ENCODE results near the gene TBC1D5. TPM values are rescaled to one million over a fixed set of nuclear protein-coding genes. Genes with fewer than 3 reads are reported as not detected.

Gene TBC1D5
- total RNA-seq, 3 donors from 2014 or later (not counting 1 experiment from before 2014, with no cell fraction given): 63.8 to 81.9 (median 74.9) TPM

DNA sequence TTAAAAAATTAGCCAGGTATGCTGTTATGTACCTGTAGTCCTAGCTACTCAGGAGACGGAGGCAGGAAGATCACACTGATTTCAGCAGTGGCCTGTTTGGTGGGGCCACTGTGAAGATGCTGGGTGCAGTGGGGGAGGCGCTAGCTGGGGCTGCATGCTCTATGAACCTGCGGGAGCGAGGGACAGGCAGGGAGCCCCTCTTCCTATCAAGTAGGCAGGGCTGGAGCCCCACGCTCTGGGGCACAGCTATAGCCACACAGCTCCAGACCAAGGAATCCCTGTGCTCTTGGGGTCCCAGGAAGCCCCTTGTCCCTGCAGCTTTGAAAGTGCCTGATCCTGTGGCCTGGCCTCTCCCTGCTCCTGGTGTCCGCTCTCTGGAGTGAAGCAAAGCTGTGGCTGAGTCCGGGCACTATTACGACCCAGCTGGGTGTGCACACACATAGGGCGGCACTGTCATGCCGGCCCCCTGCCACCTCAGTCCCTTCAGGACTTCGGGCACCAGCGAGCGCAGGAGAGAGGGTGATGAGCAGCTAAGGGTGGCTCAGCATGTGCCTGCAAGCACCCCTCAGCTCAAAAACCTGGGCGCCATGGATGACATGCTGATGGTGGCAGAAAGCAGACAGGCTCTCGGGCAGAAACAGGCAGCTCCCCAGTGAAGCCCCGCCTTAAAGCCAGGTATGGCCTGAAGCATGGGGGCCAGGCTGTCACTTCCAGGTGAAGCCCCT is 262.6 kb downstream of the TBC1D5 start:
- TF ChIP-seq, protein P1, sequence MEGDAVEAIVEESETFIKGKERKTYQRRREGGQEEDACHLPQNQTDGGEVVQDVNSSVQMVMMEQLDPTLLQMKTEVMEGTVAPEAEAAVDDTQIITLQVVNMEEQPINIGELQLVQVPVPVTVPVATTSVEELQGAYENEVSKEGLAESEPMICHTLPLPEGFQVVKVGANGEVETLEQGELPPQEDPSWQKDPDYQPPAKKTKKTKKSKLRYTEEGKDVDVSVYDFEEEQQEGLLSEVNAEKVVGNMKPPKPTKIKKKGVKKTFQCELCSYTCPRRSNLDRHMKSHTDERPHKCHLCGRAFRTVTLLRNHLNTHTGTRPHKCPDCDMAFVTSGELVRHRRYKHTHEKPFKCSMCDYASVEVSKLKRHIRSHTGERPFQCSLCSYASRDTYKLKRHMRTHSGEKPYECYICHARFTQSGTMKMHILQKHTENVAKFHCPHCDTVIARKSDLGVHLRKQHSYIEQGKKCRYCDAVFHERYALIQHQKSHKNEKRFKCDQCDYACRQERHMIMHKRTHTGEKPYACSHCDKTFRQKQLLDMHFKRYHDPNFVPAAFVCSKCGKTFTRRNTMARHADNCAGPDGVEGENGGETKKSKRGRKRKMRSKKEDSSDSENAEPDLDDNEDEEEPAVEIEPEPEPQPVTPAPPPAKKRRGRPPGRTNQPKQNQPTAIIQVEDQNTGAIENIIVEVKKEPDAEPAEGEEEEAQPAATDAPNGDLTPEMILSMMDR (IDR thresholded peaks at IDR 0.05): no peak

DNA sequence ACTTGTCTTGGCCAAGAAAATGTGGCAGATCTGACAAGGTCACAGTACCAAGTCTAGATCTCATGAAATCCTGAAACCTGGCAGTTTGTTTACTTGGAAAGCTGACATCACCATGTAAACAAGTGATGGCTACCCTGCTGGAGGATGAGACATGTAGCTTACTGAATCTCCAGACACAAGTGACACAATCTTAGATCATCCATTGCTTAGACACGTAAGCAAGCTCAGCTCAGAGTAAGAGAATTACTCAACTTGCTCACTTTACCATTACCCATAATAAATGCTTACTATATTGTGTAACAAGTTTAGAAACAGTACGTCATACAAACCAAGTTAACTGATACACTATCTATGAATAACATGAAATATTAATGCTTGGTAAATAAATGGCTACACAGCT is 263.8 kb downstream of the TBC1D5 start:
- no peaks in the 10 kb centered on the region for H3K9me3 ChIP-seq (ENCODE audit: control insufficient read depth, insufficient read depth, low read length)
- ATAC-seq (no peak), DNase-seq (no peak)
- no peaks in the 10 kb centered on the region for H3K36me3 Mint-ChIP-seq
- H3K36me3 ChIP-seq (ENCODE audit: control insufficient read depth, insufficient read depth, low read length): no peaks in the 10 kb centered on the region
- no peak overlapping the region for H3K4me3 ChIP-seq (ENCODE audit: low read length)
- H3K4me1 Mint-ChIP-seq: peaks cover 0 to 6% of the 10 kb centered on the region in 2 donors
- no peak overlapping the region for H3K27ac ChIP-seq (ENCODE audit: low read length)
- 100% methylated on average over 1 of the region's 2 CpGs for WGBS (ENCODE audit: insufficient coverage)
- no peak overlapping the region for H3K27ac Mint-ChIP-seq
- no peaks in the 10 kb centered on the region for H3K27me3 ChIP-seq (ENCODE audit: control insufficient read depth, insufficient read depth, low read length)
- H3K4me1 ChIP-seq (ENCODE audit: control insufficient read depth, insufficient read depth, low read length): no peaks in the 10 kb centered on the region
- intact Hi-C loops (cut with micrococcal nuclease): no loop called here
- TF ChIP-seq, protein P1 (IDR thresholded peaks at IDR 0.05): no peak
- H3K27me3 Mint-ChIP-seq (ENCODE audit: low read depth in 2 of 2): no peaks in the 10 kb centered on the region
- no peaks in the 10 kb centered on the region for H3K9me3 Mint-ChIP-seq
- H3K4me3 Mint-ChIP-seq: no peak overlapping the region

More for the DNA sequence above, 262.6 kb downstream of the TBC1D5 start:
- Histone ChIP-seq H3K27me3 (ENCODE audit: control insufficient read depth, insufficient read depth, low read length) (no peaks in the 10 kb centered on the region), H3K36me3 (ENCODE audit: control insufficient read depth, insufficient read depth, low read length) (no peaks in the 10 kb centered on the region), H3K4me1 (ENCODE audit: control insufficient read depth, insufficient read depth, low read length) (no peaks in the 10 kb centered on the region), H3K9me3 (ENCODE audit: control insufficient read depth, insufficient read depth, low read length) (no peaks in the 10 kb centered on the region), H3K27ac (ENCODE audit: low read length) (no peak overlapping the region), H3K4me3 (ENCODE audit: low read length) (no peak overlapping the region)
- H3K27ac Mint-ChIP-seq: no peak overlapping the region
- H3K4me1 Mint-ChIP-seq: peaks cover 0 to 5% of the 10 kb centered on the region in 2 donors
- no peak overlapping the region for H3K4me3 Mint-ChIP-seq
- H3K27me3 Mint-ChIP-seq (ENCODE audit: low read depth in 2 of 2): no peaks in the 10 kb centered on the region
- WGBS (ENCODE audit: insufficient coverage): 99% methylated on average over 16 of the region's 16 CpGs
- H3K36me3 Mint-ChIP-seq: no peaks in the 10 kb centered on the region
- DNase-seq: no peak
- no peaks in the 10 kb centered on the region for H3K9me3 Mint-ChIP-seq
- intact Hi-C loops (cut with micrococcal nuclease): no loop called here
- ATAC-seq: no peak

DNA sequence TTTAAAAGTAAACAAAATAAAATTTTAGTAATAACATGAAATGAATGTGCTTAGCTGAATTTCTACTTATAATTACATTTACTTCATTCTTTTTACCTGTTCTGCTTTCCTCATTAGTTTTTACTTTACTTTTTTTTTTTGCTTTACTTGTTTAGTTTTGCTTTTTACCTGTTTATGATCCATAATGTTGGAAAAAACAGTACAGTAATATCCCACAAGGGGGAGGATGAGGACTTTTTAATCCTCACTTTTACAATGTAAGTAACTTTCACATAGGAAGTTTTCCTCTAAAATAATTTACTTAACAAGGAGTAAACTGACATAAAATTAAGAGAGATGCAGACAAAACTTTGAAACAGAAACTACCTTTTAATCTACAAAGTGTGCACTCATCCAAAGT is 268.7 kb downstream of the TBC1D5 start:
- H3K4me1 ChIP-seq (ENCODE audit: control insufficient read depth, insufficient read depth, low read length): no peaks in the 10 kb centered on the region
- Mint-ChIP-seq H3K4me1 (peaks cover 0 to 6% of the 10 kb centered on the region in 2 donors), H3K36me3 (no peaks in the 10 kb centered on the region), H3K9me3 (no peaks in the 10 kb centered on the region), H3K27me3 (ENCODE audit: low read depth in 2 of 2) (no peaks in the 10 kb centered on the region), H3K4me3 (no peak overlapping the region), H3K27ac (no peak overlapping the region)
- TF ChIP-seq, protein P1 (IDR thresholded peaks at IDR 0.05): no peak
- DNase-seq: no peak
- no peaks in the 10 kb centered on the region for H3K27me3 ChIP-seq (ENCODE audit: control insufficient read depth, insufficient read depth, low read length)
- intact Hi-C loops (cut with micrococcal nuclease): no loop called here
- no peak for ATAC-seq
- no peaks in the 10 kb centered on the region for H3K36me3 ChIP-seq (ENCODE audit: control insufficient read depth, insufficient read depth, low read length)
- no peak overlapping the region for H3K27ac ChIP-seq (ENCODE audit: low read length)
- H3K9me3 ChIP-seq (ENCODE audit: control insufficient read depth, insufficient read depth, low read length): no peaks in the 10 kb centered on the region
- no peak overlapping the region for H3K4me3 ChIP-seq (ENCODE audit: low read length)

DNA sequence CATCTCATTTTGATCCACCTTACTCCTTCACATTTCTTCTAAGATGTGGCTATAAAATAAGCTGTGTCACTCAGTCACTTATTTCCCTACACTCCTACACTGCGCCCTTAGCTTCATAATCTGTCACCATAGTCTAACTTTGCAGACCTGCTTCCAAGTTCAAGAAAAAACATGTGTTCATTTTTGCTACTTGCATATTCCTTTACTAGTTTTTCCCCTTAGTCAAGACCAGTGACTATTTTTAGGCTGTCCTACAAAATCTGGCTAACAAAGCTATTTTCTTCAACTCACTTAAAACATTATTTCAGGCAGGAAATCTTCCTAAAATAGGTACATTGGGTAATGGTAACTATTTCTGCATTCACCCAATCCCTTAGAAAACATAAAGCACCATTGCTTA is 272.5 kb downstream of the TBC1D5 start:
- no peak for ATAC-seq
- no peaks in the 10 kb centered on the region for H3K36me3 ChIP-seq (ENCODE audit: control insufficient read depth, insufficient read depth, low read length)
- no peaks in the 10 kb centered on the region for H3K4me1 ChIP-seq (ENCODE audit: control insufficient read depth, insufficient read depth, low read length)
- H3K9me3 Mint-ChIP-seq: no peaks in the 10 kb centered on the region
- H3K27ac ChIP-seq (ENCODE audit: low read length): no peak overlapping the region
- no peak overlapping the region for H3K4me3 Mint-ChIP-seq
- 98% methylated on average over 1 of the region's 1 CpG for WGBS (ENCODE audit: insufficient coverage)
- H3K4me3 ChIP-seq (ENCODE audit: low read length): no peak overlapping the region
- TF ChIP-seq, protein P1 (IDR thresholded peaks at IDR 0.05): no peak
- no peaks in the 10 kb centered on the region for H3K36me3 Mint-ChIP-seq
- H3K27me3 Mint-ChIP-seq (ENCODE audit: low read depth in 2 of 2): no peaks in the 10 kb centered on the region
- no peaks in the 10 kb centered on the region for H3K27me3 ChIP-seq (ENCODE audit: control insufficient read depth, insufficient read depth, low read length)
- no peaks in the 10 kb centered on the region for H3K9me3 ChIP-seq (ENCODE audit: control insufficient read depth, insufficient read depth, low read length)
- H3K27ac Mint-ChIP-seq: no peak overlapping the region
- DNase-seq: no peak
- intact Hi-C loops (cut with micrococcal nuclease): no loop called here
- H3K4me1 Mint-ChIP-seq: peaks cover 8 to 10% of the 10 kb centered on the region in 2 donors

Measured in natural killer cell (primary cell).